IMR-90 (cell line): Measurements from ENCODE around the gene VOPP1. TPM values are rescaled to one million over a fixed set of nuclear protein-coding genes. Genes with fewer than 3 reads are reported as not detected.

ENCODE experiments used
- ATAC-seq: fragments of 200-7000 bp; cut with Tn5 transposase; 2 replicates; pipeline ENCODE4 v1.9.1; 2020; ENCODE audit warnings: low read depth, mild to moderate bottlenecking, moderate library complexity
- BruUV-seq: library from RNA; stranded (reverse); fragments of 400-500 nt; replicated peaks from 2 replicates; lab custom pipeline; 2021; lab: Mats Ljungman, UMichigan
- CTCF ChIA-PET: fragments of 300-600 bp; formaldehyde crosslinking; extraction: SDS; loops from one replicate; lab custom pipeline; 2021; ENCODE audit warnings: antibody characterized with exemption; lab: Yijun Ruan, JAX
- POLR2A ChIA-PET: fragments of 300-600 bp; sonication (Branson Sonifier 250); formaldehyde crosslinking; loops from one replicate; lab custom pipeline; 2022; ENCODE audit warnings: antibody characterized with exemption; ENCODE audit not compliant: unreplicated experiment; lab: Charles Lee
- DNase-seq: peaks from one replicate; pipeline ENCODE4 v3.0.0; 2013
- H2AFZ ChIP-seq: replicated peaks from 2 replicates; pipeline ENCODE3; 2013; ENCODE audit warnings: low read length, mild to moderate bottlenecking; ENCODE audit not compliant: poor library complexity
- H2AK5ac ChIP-seq: 2 replicates; pipeline ENCODE4 v1.6.1; 2013; ENCODE audit warnings: low read depth, low read length, inconsistent platforms
- H2AK9ac ChIP-seq: replicated peaks from 2 replicates; pipeline ENCODE3; 2013; ENCODE audit warnings: mild to moderate bottlenecking, low read depth, low read length, moderate library complexity; ENCODE audit not compliant: poor library complexity
- H2BK120ac ChIP-seq: 2 replicates; pipeline ENCODE4 v1.6.1; 2013; ENCODE audit warnings: low read depth, low read length, inconsistent platforms
- H2BK15ac ChIP-seq: 3 replicates; pipeline ENCODE4 v1.6.1; 2013; ENCODE audit warnings: low read depth, low read length, inconsistent platforms
- H2BK20ac ChIP-seq: 2 replicates; pipeline ENCODE4 v1.6.1; 2013; ENCODE audit warnings: low read depth, mild to moderate bottlenecking, inconsistent platforms, low read length, moderate library complexity
- H2BK5ac ChIP-seq: 2 replicates; pipeline ENCODE4 v1.6.1; 2013; ENCODE audit warnings: mild to moderate bottlenecking, low read depth, low read length, inconsistent platforms; ENCODE audit not compliant: poor library complexity, severe bottlenecking
- H3K14ac ChIP-seq: replicated peaks from 2 replicates; pipeline ENCODE4 v1.6.1; 2013; ENCODE audit warnings: low read depth, low read length, inconsistent platforms
- H3K18ac ChIP-seq: 2 replicates; pipeline ENCODE4 v1.6.1; 2013; ENCODE audit warnings: low read depth, low read length, control low read depth
- H3K23ac ChIP-seq: 2 replicates; pipeline ENCODE4 v1.6.1; 2013; ENCODE audit warnings: low read depth, low read length, inconsistent platforms
- H3K27ac ChIP-seq: 2 replicates; pipeline ENCODE4 v1.5.1; 2013; ENCODE audit warnings: mild to moderate bottlenecking, control low read depth, low read length; ENCODE audit not compliant: insufficient read depth
- H3K27me3 ChIP-seq: 2 replicates; pipeline ENCODE4 v1.6.1; 2013; ENCODE audit warnings: low read length; ENCODE audit not compliant: control insufficient read depth, insufficient read depth
- H3K36me3 ChIP-seq: 2 replicates; pipeline ENCODE4 v1.6.1; 2013; ENCODE audit warnings: low read length, mixed read lengths; ENCODE audit not compliant: control insufficient read depth, insufficient read depth
- H3K4ac ChIP-seq: 2 replicates; pipeline ENCODE4 v1.6.1; 2013; ENCODE audit warnings: low read depth, low read length, inconsistent platforms
- H3K4me1 ChIP-seq: 2 replicates; pipeline ENCODE4 v1.6.1; 2013; ENCODE audit warnings: low read length, mixed read lengths; ENCODE audit not compliant: control insufficient read depth, insufficient read depth
- H3K4me2 ChIP-seq: 2 replicates; pipeline ENCODE4 v1.6.1; 2013; ENCODE audit warnings: low read depth, mild to moderate bottlenecking, control low read depth, low read length, moderate library complexity
- H3K4me3 ChIP-seq: 2 replicates; pipeline ENCODE4 v1.5.1; 2013; ENCODE audit warnings: low read depth, mild to moderate bottlenecking, control low read depth, low read length, moderate library complexity; ENCODE audit not compliant: insufficient read depth
- H3K56ac ChIP-seq: 2 replicates; pipeline ENCODE4 v1.6.1; 2013; ENCODE audit warnings: low read length, inconsistent platforms; ENCODE audit not compliant: insufficient read depth; ENCODE audit errors: extremely low read depth
- H3K79me1 ChIP-seq, 2 experiments: 2 replicates each; pipeline ENCODE4 v1.6.1; 2013; ENCODE audit warnings: low read length in 2 of 2, inconsistent platforms in 1 of 2, low read depth in 1 of 2
- H3K9ac ChIP-seq: 2 replicates; pipeline ENCODE4 v1.6.1; 2013; ENCODE audit warnings: low read depth, low read length, control low read depth
- H3K9me1 ChIP-seq: 2 replicates; pipeline ENCODE4 v1.6.1; 2013; ENCODE audit warnings: low read length, inconsistent platforms; ENCODE audit not compliant: insufficient read depth
- H3K9me3 ChIP-seq: 2 replicates; pipeline ENCODE4 v1.6.1; 2013; ENCODE audit warnings: low read length; ENCODE audit not compliant: control insufficient read depth, insufficient read depth
- H4K20me1 ChIP-seq: 2 replicates; pipeline ENCODE4 v1.6.1; 2013; ENCODE audit warnings: low read length, inconsistent platforms; ENCODE audit not compliant: insufficient read depth
- H4K5ac ChIP-seq: 2 replicates; pipeline ENCODE4 v1.6.1; 2013; ENCODE audit warnings: mild to moderate bottlenecking, low read depth, low read length, control low read depth
- H4K8ac ChIP-seq, 2 experiments: 2 replicates each; pipeline ENCODE4 v1.6.1; 2013; ENCODE audit warnings: low read depth in 2 of 2, low read length in 2 of 2, control low read depth in 1 of 2, inconsistent platforms in 1 of 2
- H4K91ac ChIP-seq: 2 replicates; pipeline ENCODE4 v1.6.1; 2013; ENCODE audit warnings: low read depth, low read length, inconsistent platforms; ENCODE audit not compliant: insufficient read depth
- BHLHE40 ChIP-seq: fragments of 150-350 bp; IDR thresholded peaks from 2 replicates; pipeline ENCODE4 v1.6.1; 2016; ENCODE audit warnings: mild to moderate bottlenecking, low read depth, low read length
- CEBPB ChIP-seq: IDR thresholded peaks from 2 replicates; pipeline ENCODE4 v1.6.1; 2012; ENCODE audit warnings: low read depth, low read length, improper control_type of control experiment
- CTCF ChIP-seq: conservative IDR thresholded peaks from 2 replicates; pipeline ENCODE4 v1.5.1; 2012; ENCODE audit warnings: mild to moderate bottlenecking, low read depth, low read length, improper control_type of control experiment
- FOS ChIP-seq: fragments of 150-350 bp; IDR thresholded peaks from 2 replicates; pipeline ENCODE4 v1.6.1; 2016; ENCODE audit warnings: low read depth, low read length
- MAZ ChIP-seq: IDR thresholded peaks from 2 replicates; pipeline ENCODE4 v1.6.1; 2012; ENCODE audit warnings: low read depth, mild to moderate bottlenecking, low read length, improper control_type of control experiment, moderate library complexity, borderline replicate concordance
- NFE2L2 ChIP-seq: fragments of 150-350 bp; IDR thresholded peaks from 2 replicates; pipeline ENCODE4 v1.6.1; 2016; ENCODE audit warnings: low read depth, mild to moderate bottlenecking, low read length
- POLR2A ChIP-seq: IDR thresholded peaks from 2 replicates; pipeline ENCODE4 v1.6.1; 2012; ENCODE audit warnings: mild to moderate bottlenecking, low read depth, low read length
- RAD21 ChIP-seq: IDR thresholded peaks from 2 replicates; pipeline ENCODE4 v1.6.1; 2012; ENCODE audit warnings: low read length, improper control_type of control experiment
- RCOR1 ChIP-seq: IDR thresholded peaks from 2 replicates; pipeline ENCODE4 v1.6.1; 2012; ENCODE audit warnings: mild to moderate bottlenecking, low read length, improper control_type of control experiment; ENCODE audit not compliant: insufficient replicate concordance
- RFX5 ChIP-seq: IDR thresholded peaks from 2 replicates; pipeline ENCODE4 v1.8.0; 2012; ENCODE audit warnings: low read depth, mild to moderate bottlenecking, low read length, moderate library complexity
- USF2 ChIP-seq: fragments of 150-350 bp; IDR thresholded peaks from 2 replicates; pipeline ENCODE4 v1.6.1; 2017; ENCODE audit warnings: mild to moderate bottlenecking, antibody characterized with exemption, low read length, low read depth
- WGBS, 2 experiments: methylation state at CpG; one replicate each; pipeline versions ENCODE4 v1.1.5 to v1.1.7; 2013; ENCODE audit warnings: missing lambda C conversion rate in 2 of 2; ENCODE audit not compliant: insufficient read length in 1 of 2; ENCODE audit errors: extremely low coverage in 2 of 2; 5-methylcytosine and 5-hydroxymethylcytosine counted together
- dilution Hi-C: fragments of 300-500 bp; cut with HindIII; formaldehyde crosslinking; loops from one replicate; pipeline ENCODE4 v1.14.3; 2018; ENCODE audit warnings: low sequenced_read_pairs; ENCODE audit not compliant: unreplicated experiment
- in situ Hi-C: fragments of 300-500 bp; cut with MboI; formaldehyde crosslinking; loops from 3 replicates; pipeline ENCODE4 v1.14.3; 2019; ENCODE audit warnings: low sequenced_read_pairs, inconsistent platforms, mixed read lengths
- intact Hi-C: fragments of 100-400 bp; cut with micrococcal nuclease; formaldehyde crosslinking; loops from 2 replicates; pipeline ENCODE4 v1.10.0; 2022
- polyA plus RNA-seq, 3 experiments: library from polyadenylated mRNA; depleted of rRNA; stranded (reverse); fragments of >200 nt; gene quantifications; 2 replicates each; pipeline ENCODE4 v1.2.3, GENCODE V29; 2012; ENCODE audit warnings: low replicate concordance in 1 of 3
- total RNA-seq: library from RNA; depleted of rRNA; stranded (reverse); fragments of >200 nt; gene quantifications from 2 replicates; pipeline ENCODE4 v1.2.3, GENCODE V29; 2012
- TF ChIP-seq, protein P1 (sequence below): fragments of 150-350 bp; IDR thresholded peaks from 2 replicates; pipeline ENCODE4 v1.6.1; 2016; ENCODE audit warnings: low read depth, mild to moderate bottlenecking, low read length, moderate library complexity, borderline replicate concordance

Gene VOPP1
- total and polyA plus RNA-seq, 2 of the 4 experiments (the other 2 are of a cell fraction), result 60.2 to 94.5 TPM

- H4K91ac ChIP-seq, result no peak overlapping the region
- H4K5ac ChIP-seq, result no peak overlapping the region
- H3K27ac ChIP-seq, result no peak overlapping the region
- no peaks in the 10 kb centered on the region for H3K36me3 ChIP-seq
- ATAC-seq, result no peak
- TF ChIP-seq FOS, result no peak
- TF ChIP-seq NFE2L2, result no peak
- no peak for TF ChIP-seq MAZ
- TF ChIP-seq RAD21, result no peak
- no peak for TF ChIP-seq RFX5
- TF ChIP-seq CEBPB, result no peak
- no peak for TF ChIP-seq BHLHE40
- no peak for TF ChIP-seq CTCF
- TF ChIP-seq USF2, result no peak
- TF ChIP-seq RCOR1, result no peak
- TF ChIP-seq, protein P1, sequence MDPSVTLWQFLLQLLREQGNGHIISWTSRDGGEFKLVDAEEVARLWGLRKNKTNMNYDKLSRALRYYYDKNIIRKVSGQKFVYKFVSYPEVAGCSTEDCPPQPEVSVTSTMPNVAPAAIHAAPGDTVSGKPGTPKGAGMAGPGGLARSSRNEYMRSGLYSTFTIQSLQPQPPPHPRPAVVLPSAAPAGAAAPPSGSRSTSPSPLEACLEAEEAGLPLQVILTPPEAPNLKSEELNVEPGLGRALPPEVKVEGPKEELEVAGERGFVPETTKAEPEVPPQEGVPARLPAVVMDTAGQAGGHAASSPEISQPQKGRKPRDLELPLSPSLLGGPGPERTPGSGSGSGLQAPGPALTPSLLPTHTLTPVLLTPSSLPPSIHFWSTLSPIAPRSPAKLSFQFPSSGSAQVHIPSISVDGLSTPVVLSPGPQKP, result no peak
- no peak for TF ChIP-seq POLR2A
- H2BK120ac ChIP-seq, result no peak overlapping the region
- no peaks in the 10 kb centered on the region for H4K20me1 ChIP-seq
- H3K23ac ChIP-seq, result no peak overlapping the region
- H3K4ac ChIP-seq, result no peak overlapping the region
- H3K9ac ChIP-seq, result no peak overlapping the region
- H2AK9ac ChIP-seq, result peak overlapping the region; percentile 33
- no peak overlapping the region for H2BK15ac ChIP-seq
- in situ Hi-C loops (no loop called here), intact Hi-C loops (no loop called here), dilution Hi-C loops (no loop called here)
- peak overlapping the region; percentile 18 for H2AFZ ChIP-seq
- H3K4me1 ChIP-seq, result peaks cover 4% of the 10 kb centered on the region; the same call in 1 of the 2 replicates
- H3K9me3 ChIP-seq, result no peaks in the 10 kb centered on the region
- no TSS peak for BruUV-seq
- whole genome bisulfite sequencing, 2 experiments, result 68% methylated on average over 2 of the region's 8 CpGs; no CpG with 5 or more reads in 1 of the 2 experiments
- H3K18ac ChIP-seq, result no peak overlapping the region
- POLR2A ChIA-PET, result no interaction called here
- no peak for DNase-seq
- no peak overlapping the region for H2BK5ac ChIP-seq
- CTCF ChIA-PET, result no interaction called here
- H2AK5ac ChIP-seq, result no peak overlapping the region
- no peak overlapping the region for H3K4me3 ChIP-seq
- H3K79me1 ChIP-seq, result 0 out of 4 replicates have a peak, but pooled peaks cover 0 to 2% of the 10 kb centered on the region in 2 experiments
- no peak overlapping the region for H2BK20ac ChIP-seq
- H3K4me2 ChIP-seq, result no peak overlapping the region
- no peak overlapping the region for H3K14ac ChIP-seq
- no peak overlapping the region for H3K56ac ChIP-seq
- peaks cover 16% of the 10 kb centered on the region for H3K27me3 ChIP-seq
- H4K8ac ChIP-seq, result no peak overlapping the region
- H3K9me1 ChIP-seq, result peaks cover 17% of the 10 kb centered on the region
Measured at GRCh38 chr7:55588976-55589604, 16.8 kb upstream of the VOPP1 start.
